Esophagus squamous epithelium (tissue), 5 donors: ENCODE data around the gene MED7. TPM values are rescaled to one million over a fixed set of nuclear protein-coding genes. Genes with fewer than 3 reads are reported as not detected.
"Not testable (repeated sequence)": the region's sequence is repeated elsewhere in the genome, so short reads cannot be mapped to it uniquely, and the experiment has no call there.

Source experiments
- DNase-seq: peaks from one replicate; lab custom pipeline; 2025; lab: John Stamatoyannopoulos, UW
- H3K27ac ChIP-seq, 4 donors: fragments of 200-600 bp; sonication (generic); one replicate each; pipeline ENCODE4 v1.5.1; 2016 to 2019; ENCODE audit warnings: mild to moderate bottlenecking in 1 of 4
- H3K27me3 ChIP-seq, 4 donors: fragments of 200-600 bp; sonication (generic); 1 replicate in 3 of 4; 2 replicates in 1 of 4; pipeline versions ENCODE4 v1.5.1 to v1.6.0; 2017 to 2021; ENCODE audit warnings: antibody characterized with exemption in 1 of 4
- H3K36me3 ChIP-seq, 3 donors: fragments of 200-600 bp; sonication (generic); one replicate each; pipeline ENCODE4 v1.5.1; 2016 to 2019
- H3K4me1 ChIP-seq, 3 donors: fragments of 200-600 bp; sonication (generic); one replicate each; pipeline ENCODE4 v1.5.1; 2017 to 2019
- H3K4me3 ChIP-seq, 4 donors: fragments of 200-600 bp; sonication (generic); 1 replicate in 3 of 4; 2 replicates in 1 of 4; pipeline ENCODE4 v1.5.1; 2016 to 2019; ENCODE audit warnings: mild to moderate bottlenecking in 2 of 4, moderate library complexity in 1 of 4
- H3K9me3 ChIP-seq, 3 donors: fragments of 200-600 bp; sonication (generic); one replicate each; pipeline ENCODE4 v1.5.1; 2016 to 2019
- POLR2A ChIP-seq, 4 donors: fragments of 450-650 bp; IDR thresholded peaks; one replicate each; pipeline ENCODE4 v1.6.1; 2017; ENCODE audit warnings: antibody characterized with exemption in 4 of 4, mild to moderate bottlenecking in 4 of 4, moderate library complexity in 3 of 4
- WGBS, 2 donors: methylation state at CpG; one replicate each; pipeline ENCODE4 v1.1.5; 2018; 5-methylcytosine and 5-hydroxymethylcytosine counted together
- intact Hi-C: fragments of 100-400 bp; cut with DNase I; formaldehyde crosslinking; loops from one replicate; pipeline ENCODE4 v1.15.0; 2022
- total RNA-seq, 4 donors: library from RNA; depleted of rRNA; stranded (reverse); fragments of >200 nt; gene quantifications; one replicate each; pipeline ENCODE4 v1.1.0, GENCODE V29; 2016
- TF ChIP-seq, protein P1 (sequence below), 6 experiments: fragments of 450-650 bp in 4 of 6; fragments of 200-600 bp in 2 of 6; sonication (generic) in 2 of 6; IDR thresholded peaks; one replicate each; pipeline ENCODE4 v1.5.1; 2016 to 2019; ENCODE audit warnings: antibody characterized with exemption in 6 of 6, mild to moderate bottlenecking in 4 of 6, moderate library complexity in 4 of 6
- donor health status: DM: yes; HTN: yes; CAD: no.

The MED7 gene
- total RNA-seq, 4 donors from 2014 or later, result 4.7 to 8.3 (median 6.9) TPM

DNA sequence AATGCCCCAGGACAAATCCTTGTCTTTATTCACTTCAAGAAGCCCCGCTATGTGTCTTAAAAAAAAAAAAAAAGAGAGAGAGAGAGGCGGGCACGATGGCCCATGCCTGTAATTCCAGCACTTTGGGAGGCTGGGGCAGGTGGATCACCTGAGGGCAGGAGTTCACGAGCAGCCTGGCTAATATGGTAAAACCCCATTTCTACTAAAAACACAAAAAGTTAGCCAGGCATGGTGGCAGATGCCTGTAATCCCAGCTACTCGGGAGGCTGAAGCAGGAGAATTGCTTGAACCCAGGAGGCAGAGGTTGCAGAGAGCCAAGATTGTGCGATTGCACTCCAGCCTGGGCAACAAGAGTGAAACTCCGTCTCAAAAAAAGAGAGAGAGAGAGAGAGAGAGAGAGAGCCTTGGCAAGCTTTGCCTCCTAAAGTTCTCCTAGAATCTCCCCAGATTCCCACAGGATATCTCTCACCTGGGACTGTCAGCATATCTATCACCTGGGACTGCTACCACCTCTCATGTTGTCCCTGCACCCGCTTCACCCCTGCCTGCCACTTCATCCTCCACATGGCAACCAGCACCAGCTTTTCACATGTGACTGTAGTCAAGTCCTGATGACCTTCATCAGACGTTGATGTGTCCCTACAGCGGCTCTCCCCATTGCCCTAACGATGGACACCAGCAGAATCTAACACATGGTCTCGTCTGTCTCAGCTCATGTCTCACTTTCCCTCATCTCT lies 43.8 kb upstream of the MED7 start:
- intact Hi-C loops, result no loop called here

DNA sequence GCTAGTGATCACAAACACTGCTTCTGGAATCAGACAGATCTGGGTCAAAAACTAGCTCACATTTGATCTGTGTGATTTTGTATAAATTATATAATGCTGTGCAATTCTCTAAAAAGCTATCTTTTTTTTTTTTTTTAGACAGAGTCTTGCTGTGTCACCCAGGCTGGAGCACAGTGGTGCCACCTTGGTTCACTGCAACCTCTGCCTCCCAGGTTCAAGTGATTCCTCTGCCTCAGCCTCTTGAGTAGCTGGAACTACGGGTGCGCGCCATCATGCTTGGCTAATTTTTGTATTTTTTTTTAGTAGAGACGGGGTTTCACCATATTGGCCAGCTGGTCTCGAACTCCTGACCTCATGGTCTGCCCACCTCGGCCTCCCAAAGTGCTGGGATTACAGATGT lies 42.5 kb upstream of the MED7 start:
- H3K36me3 ChIP-seq, DNase-seq, H3K27ac ChIP-seq, intact Hi-C loops, H3K9me3 ChIP-seq, H3K4me1 ChIP-seq, H3K27me3 ChIP-seq, H3K4me3 ChIP-seq: not testable (repeated sequence)
- 76 to 82% methylated on average over 6 of the region's 6 CpGs for WGBS, 2 donors

More for the DNA sequence above, 43.8 kb upstream of the MED7 start:
- Histone ChIP-seq H3K4me1 (no peaks in the 10 kb centered on the region), H3K9me3 (no peaks in the 10 kb centered on the region), H3K36me3 (no peaks in the 10 kb centered on the region), H3K27me3 (peaks cover 0 to 10% (median 0%) of the 10 kb centered on the region in 4 donors), H3K27ac (no peak overlapping the region), H3K4me3 (peak overlapping the region in 1 of 4 donors; percentile 0)
- 63 to 80% methylated on average over 10 to 12 of the region's 12 CpGs for WGBS, 2 donors
- no peak for DNase-seq
- TF ChIP-seq, protein P1, sequence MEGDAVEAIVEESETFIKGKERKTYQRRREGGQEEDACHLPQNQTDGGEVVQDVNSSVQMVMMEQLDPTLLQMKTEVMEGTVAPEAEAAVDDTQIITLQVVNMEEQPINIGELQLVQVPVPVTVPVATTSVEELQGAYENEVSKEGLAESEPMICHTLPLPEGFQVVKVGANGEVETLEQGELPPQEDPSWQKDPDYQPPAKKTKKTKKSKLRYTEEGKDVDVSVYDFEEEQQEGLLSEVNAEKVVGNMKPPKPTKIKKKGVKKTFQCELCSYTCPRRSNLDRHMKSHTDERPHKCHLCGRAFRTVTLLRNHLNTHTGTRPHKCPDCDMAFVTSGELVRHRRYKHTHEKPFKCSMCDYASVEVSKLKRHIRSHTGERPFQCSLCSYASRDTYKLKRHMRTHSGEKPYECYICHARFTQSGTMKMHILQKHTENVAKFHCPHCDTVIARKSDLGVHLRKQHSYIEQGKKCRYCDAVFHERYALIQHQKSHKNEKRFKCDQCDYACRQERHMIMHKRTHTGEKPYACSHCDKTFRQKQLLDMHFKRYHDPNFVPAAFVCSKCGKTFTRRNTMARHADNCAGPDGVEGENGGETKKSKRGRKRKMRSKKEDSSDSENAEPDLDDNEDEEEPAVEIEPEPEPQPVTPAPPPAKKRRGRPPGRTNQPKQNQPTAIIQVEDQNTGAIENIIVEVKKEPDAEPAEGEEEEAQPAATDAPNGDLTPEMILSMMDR (IDR thresholded peaks at IDR 0.05), result no peak
- no peak for TF ChIP-seq POLR2A (IDR thresholded peaks at IDR 0.05)

DNA sequence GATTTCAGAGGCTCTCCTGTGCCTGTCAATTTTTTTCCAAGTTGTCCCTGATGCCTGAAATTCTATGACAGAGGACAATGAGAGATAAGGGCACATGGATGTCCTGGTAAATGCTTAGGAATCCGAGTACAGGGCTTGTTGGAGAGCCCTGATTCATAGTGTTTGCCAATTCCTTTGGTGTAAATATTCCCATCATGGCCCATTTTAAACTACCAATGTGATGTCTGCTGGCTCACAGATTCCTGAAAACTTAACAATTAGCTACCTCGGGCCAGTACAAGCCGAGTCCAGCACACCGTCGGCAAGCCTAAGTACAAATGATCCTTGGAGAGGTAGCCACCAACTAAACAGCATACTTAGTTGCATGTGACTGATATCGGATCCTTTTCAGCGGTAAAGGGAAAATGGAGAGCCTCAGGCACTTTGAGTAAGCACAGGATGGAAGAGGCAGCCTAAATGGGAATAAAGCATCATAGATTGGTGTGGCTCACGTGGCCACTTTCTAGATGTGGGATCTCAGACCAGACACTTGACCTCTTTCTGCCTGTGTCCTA lies 41.5 kb upstream of the MED7 start:
- no peak for DNase-seq
- Histone ChIP-seq H3K4me3 (peak overlapping the region in 2 of 4 donors; percentile 25 to 30), H3K9me3 (no peaks in the 10 kb centered on the region), H3K36me3 (no peaks in the 10 kb centered on the region), H3K4me1 (no peaks in the 10 kb centered on the region), H3K27ac (no peak overlapping the region), H3K27me3 (peaks cover 0 to 10% (median 0%) of the 10 kb centered on the region in 4 donors)
- intact Hi-C loops, result no loop called here
- WGBS, 2 donors, result 53 to 88% methylated on average over 6 to 8 of the region's 8 CpGs
- TF ChIP-seq, protein P1 (IDR thresholded peaks at IDR 0.05), result no peak
- no peak for TF ChIP-seq POLR2A (IDR thresholded peaks at IDR 0.05)

DNA sequence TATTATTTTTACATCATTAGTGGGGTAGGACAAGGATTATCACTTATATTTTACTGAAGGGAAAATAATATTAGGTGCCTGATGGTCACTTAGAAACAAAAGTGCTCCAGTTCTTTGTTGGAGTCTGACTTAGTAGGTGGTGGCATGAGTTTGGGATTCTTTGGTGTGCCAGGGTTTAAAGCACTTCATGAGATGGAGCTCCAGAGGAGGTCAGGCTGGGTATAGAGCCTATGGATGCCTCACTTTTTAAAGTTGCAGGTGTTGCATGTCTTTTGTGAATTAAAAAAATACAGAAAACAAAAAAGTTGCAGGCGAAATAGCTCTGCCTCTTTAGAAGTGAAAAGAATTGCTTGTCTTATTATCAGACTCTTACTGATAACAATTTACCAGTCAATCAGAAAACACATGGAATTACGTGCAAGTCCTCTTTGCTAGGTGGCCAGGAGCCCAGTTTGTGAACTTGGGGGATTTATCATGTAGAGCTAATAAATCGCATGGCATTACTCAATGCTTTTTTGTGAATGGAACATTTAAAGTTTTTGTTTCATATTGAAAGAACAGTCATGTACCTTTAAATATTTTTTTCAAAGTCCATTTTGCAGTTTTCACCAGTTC lies 39.6 kb upstream of the MED7 start:
- H3K9me3 ChIP-seq, result no peaks in the 10 kb centered on the region
- DNase-seq, result no peak
- intact Hi-C loops, result no loop called here
- peaks cover 0 to 10% (median 0%) of the 10 kb centered on the region in 4 donors for H3K27me3 ChIP-seq
- H3K36me3 ChIP-seq, result no peaks in the 10 kb centered on the region
- H3K4me3 ChIP-seq, result peak overlapping the region in 3 of 4 donors; percentile 14 to 34 (median 25)
- H3K27ac ChIP-seq, result no peak overlapping the region
- WGBS, 2 donors, result 50 to 57% methylated on average over 3 of the region's 3 CpGs
- no peaks in the 10 kb centered on the region for H3K4me1 ChIP-seq
- TF ChIP-seq, protein P1 (IDR thresholded peaks at IDR 0.05), result no peak
- no peak for TF ChIP-seq POLR2A (IDR thresholded peaks at IDR 0.05)

DNA sequence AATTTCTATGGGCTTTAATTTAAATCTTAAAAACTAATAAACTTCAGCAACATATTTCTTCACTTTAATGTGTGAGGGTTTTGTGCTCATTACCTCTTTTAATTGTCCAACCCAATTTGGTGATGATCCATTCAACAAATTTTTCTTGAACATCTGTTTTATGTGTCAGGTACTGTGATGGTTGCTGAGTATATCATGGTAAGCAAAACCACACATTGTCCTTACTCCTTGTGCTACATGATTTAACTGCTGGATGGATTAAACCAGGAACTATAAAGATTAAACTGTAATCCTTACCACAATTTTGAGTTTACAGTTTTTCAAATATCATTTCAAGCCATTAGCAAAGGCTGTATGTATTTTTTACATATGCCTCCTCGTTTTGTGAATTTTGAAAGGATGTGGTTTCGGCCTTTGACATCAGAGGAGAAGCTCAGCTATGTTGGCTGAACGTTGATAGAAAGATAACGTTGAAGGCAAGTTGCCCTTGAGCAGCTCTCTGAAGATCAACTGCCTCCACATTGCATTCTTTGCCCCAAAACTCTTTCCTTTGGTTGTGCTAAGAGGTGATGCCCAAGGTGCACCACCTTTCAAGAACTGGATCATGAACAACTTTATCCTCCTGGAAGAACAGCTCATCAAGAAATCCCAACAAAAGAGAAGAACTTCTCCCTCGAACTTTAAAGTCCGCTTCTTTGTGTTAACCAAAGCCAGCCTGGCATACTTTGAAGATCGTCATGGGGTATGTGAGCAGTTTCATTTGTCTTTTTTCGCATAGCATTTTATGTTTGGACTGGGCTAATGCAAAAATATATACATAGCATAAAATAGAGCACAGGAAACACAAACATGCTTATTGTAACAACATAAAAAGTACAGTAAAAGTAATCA lies 38.0 kb upstream of the MED7 start, which contains the start of gene ITK:
Gene ITK, plus strand, starts transcription at position 467 of the 891 bp plus-strand sequence. Its CDS starts 138 bp downstream, at position 605.
- intact Hi-C loops, result no loop called here
- DNase-seq, result no peak
- Histone ChIP-seq H3K27me3 (peaks cover 0 to 4% (median 0%) of the 10 kb centered on the region in 4 donors), H3K36me3 (no peaks in the 10 kb centered on the region), H3K9me3 (no peaks in the 10 kb centered on the region), H3K4me1 (no peaks in the 10 kb centered on the region), H3K27ac (peak within 1 kb of the TSS in 2 of 4 donors; percentile 19 to 45), H3K4me3 (peak within 1 kb of the TSS in 3 of 4 donors; percentile 14 to 34 (median 25))
- peak in 1 of 4 donors; percentile 75 for TF ChIP-seq POLR2A (IDR thresholded peaks at IDR 0.05)
- TF ChIP-seq, protein P1 (IDR thresholded peaks at IDR 0.05), result no peak
- 63 to 68% methylated on average over 8 of the region's 8 CpGs for WGBS, 2 donors
